ENCODE results near the gene MLH3.

Gene MLH3

GRCh38 chr14:75064205-75064567, 12.9 kb upstream of the MLH3 start:
- DNase-seq = no peak

GRCh38 chr14:75063491-75064204, 12.4 kb upstream of the MLH3 start, which contains the start of gene ACYP1:
Gene ACYP1, minus strand, starts transcription at chr14:75064024. Its CDS starts 471 bp downstream, at chr14:75063553.
- DNase-seq = peak; percentile 77

GRCh38 chr14:75063013-75063412, 11.7 kb upstream of the MLH3 start:
- no peak for DNase-seq

GRCh38 chr14:75060420-75060819, 9.2 kb upstream of the MLH3 start:
- no peak for DNase-seq

GRCh38 chr14:75059642-75060041, 8.4 kb upstream of the MLH3 start:
- DNase-seq = no peak

- no peak for DNase-seq
Measured at GRCh38 chr14:75054421-75054820, 3.2 kb upstream of the MLH3 start.

GRCh38 chr14:75053396-75054291, 2.4 kb upstream of the MLH3 start:
- no peak for DNase-seq

- no peak for DNase-seq
Measured at GRCh38 chr14:75051556-75051899, 261 bp upstream of the MLH3 start.

GRCh38 chr14:75049731-75050201, 1.5 kb downstream of the MLH3 start:
- no peak for DNase-seq

- DNase-seq = no peak
Measured at GRCh38 chr14:75049136-75049535, 2.1 kb downstream of the MLH3 start.

- no peak for DNase-seq
Measured at GRCh38 chr14:75048101-75048500, 3.2 kb downstream of the MLH3 start.

GRCh38 chr14:75047506-75047905, 3.8 kb downstream of the MLH3 start:
- no peak for DNase-seq

- DNase-seq = no peak
Measured at GRCh38 chr14:75046899-75047298, 4.4 kb downstream of the MLH3 start.

- no peak for DNase-seq
Measured at GRCh38 chr14:75046275-75046674, 5.0 kb downstream of the MLH3 start.

GRCh38 chr14:75044752-75045151, 6.5 kb downstream of the MLH3 start:
- DNase-seq = peak; percentile 84

- peak; percentile 77 for DNase-seq
Measured at GRCh38 chr14:75044322-75044721, 6.9 kb downstream of the MLH3 start.

- peak; percentile 55 for DNase-seq
Measured at GRCh38 chr14:75042035-75042434, 9.2 kb downstream of the MLH3 start.

GRCh38 chr14:75041613-75042012, 9.7 kb downstream of the MLH3 start:
- DNase-seq = no peak

GRCh38 chr14:75040959-75041358, 10.3 kb downstream of the MLH3 start:
- no peak for DNase-seq

- no peak for DNase-seq
Measured at GRCh38 chr14:75040507-75040906, 10.8 kb downstream of the MLH3 start.

GRCh38 chr14:75032939-75033338, 18.3 kb downstream of the MLH3 start:
- DNase-seq = peak; percentile 84

- no peak for DNase-seq
Measured at GRCh38 chr14:75030147-75030546, 21.1 kb downstream of the MLH3 start.

- no peak for DNase-seq
Measured at GRCh38 chr14:75025876-75026275, 25.4 kb downstream of the MLH3 start.

GRCh38 chr14:75025082-75025481, 26.2 kb downstream of the MLH3 start:
- DNase-seq = no peak

Measured in DMS 273 treated with DMSO at 0.1 percent for 48 hours (cell line).